ENCODE results near the gene FAM114A1.
"Not testable (repeated sequence)": the region's sequence is repeated elsewhere in the genome, so short reads cannot be mapped to it uniquely, and the experiment has no call there.

FAM114A1 gene

DNA sequence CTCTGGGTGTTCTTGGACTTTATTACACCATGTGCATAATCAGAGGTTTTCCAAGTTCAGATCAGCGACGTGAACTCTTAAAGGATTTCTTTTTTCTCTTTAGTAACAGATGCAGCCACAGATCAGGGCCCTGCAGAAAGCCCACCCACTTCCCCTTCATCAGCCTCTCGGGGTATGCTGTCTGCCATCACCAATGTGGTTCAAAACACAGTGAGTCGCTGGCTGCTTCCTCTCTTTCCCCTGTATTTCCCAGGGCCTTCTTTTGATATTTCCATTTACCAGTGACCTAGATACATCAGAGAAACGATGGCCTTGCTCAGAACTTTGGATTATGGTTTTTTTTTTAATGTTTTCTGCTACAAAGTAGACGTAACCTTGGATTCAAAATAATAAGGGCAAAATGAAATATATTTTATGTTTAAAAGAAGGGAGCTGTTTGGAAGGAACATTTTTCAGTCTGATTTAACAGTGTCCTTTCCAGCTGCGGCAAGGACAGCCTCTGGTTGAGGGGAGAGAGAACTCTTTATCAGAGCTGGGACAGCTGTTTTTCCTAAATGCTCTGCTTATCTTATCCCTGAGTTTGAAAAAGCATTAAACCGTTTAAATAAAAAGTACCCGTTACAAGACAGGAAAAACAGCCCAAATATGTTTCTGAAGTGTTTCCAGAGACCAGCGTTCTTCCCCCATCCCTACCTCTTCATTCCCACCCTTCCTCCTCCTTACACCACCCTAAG is 38.2 kb downstream of the FAM114A1 start:
- DNase-seq = no peak

- no peak for DNase-seq
Observed at GRCh38 chr4:38907696-38908270, 40.2 kb downstream of the FAM114A1 start.

GRCh38 chr4:38909015-38909414 is 41.4 kb downstream of the FAM114A1 start:
- no peak for DNase-seq

- DNase-seq = no peak
Observed at GRCh38 chr4:38911257-38911656, 43.7 kb downstream of the FAM114A1 start.

GRCh38 chr4:38914854-38915253 is 47.2 kb downstream of the FAM114A1 start:
- peak in 1 of 2 donors; percentile 9 for DNase-seq

DNA sequence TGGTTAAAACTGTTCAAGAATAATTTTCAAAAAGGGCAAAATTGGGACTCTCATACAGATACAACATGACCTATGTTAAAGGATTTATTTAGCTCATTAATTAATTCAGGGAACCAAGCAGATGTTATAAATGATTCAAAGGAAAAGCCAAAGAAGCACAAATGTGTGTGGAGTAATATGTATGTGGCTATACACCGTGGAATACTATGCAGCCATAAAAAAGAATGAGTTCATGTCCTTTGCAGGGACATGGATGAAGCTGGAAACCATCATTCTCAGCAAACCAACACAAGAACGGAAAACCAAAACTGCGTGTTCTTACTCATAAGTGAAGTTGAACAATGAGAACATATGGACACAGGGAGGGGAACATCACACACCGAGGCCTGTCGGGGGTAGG is 48.7 kb downstream of the FAM114A1 start:
- DNase-seq = not testable (repeated sequence)

DNA sequence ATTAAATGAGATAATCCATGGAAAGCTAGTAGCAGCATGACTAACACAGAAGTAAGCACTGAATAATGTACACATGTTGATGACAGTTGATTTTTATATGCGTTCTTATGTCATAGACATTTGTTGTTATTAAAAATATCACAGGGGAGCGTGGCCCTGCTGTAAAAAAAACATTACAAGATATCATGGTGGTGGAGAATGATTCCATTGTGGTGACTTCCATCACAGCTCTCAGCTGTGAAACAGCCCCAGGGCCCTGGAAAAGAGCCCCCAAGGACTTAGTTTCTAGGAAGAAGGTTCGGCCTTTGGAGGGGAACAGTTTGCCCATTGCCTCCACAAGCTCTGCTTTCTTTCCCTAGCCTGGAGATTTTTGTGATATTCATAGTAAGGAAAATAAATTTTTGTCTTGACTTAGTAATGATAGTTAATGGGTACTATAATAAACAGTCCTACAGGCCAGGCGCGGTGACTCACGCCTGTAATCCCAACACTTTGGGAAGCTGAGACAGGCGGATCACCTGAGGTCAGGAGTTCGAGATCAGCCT is 49.9 kb downstream of the FAM114A1 start:
- DNase-seq = no peak

DNA sequence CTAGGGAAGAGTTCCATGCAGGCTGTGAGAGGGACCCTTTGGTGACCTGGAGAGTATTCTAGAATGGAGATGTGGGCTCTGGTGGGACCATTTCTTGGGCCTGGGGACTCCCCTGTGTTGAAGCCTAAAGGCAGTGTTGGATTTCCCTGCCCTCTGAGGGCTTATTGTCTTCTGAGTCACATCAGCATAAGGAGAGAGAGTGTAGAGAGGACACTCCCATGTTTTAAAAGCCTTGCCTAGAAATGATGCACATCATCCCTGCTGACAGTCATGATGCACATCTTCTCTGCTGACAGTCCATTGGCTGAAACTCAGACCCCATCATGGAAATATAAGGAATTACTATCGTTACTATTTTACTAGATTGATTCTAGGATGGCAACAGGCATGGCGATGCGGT is 51.9 kb downstream of the FAM114A1 start:
- no peak for DNase-seq

DNA sequence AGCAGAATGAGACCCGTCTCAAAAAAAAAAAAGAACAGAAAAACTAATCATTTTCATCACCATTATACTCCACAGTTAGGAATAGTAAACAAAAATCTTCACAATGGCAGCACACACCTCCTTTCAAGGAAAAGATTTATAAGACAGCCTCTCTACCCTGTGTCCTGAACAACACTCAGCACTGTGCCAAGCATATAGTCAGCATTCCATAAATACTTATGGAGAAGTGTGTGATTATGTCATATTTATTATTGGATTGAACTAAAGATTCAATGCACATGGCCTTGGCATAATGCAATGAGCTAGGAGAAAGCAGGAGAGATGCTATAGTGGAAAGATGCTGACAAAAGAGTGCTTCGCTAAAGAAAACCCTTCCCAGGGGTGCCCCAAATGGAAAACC is 52.6 kb downstream of the FAM114A1 start:
- no peak for DNase-seq

GRCh38 chr4:38920677-38921076 is 53.1 kb downstream of the FAM114A1 start:
- DNase-seq = no peak

DNA sequence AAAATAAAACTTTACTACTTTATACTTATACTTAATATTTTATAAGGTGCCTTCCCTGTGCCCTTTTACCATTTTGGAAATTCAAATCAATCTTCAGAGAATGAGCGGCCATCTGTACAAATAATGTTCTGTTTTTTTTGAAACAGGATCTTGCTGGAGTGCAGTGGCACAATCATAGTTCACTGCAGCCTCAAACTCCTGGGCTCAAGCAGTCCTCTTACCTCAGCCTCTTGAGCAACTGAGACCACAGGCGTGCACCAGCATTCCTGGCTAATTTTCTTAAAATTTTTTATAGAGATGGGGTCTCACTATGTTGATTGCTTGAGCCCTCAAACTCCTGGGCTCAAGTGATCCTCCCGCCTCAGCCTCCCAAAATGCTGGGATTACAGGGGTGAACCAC is 53.5 kb downstream of the FAM114A1 start:
- DNase-seq = no peak

DNA sequence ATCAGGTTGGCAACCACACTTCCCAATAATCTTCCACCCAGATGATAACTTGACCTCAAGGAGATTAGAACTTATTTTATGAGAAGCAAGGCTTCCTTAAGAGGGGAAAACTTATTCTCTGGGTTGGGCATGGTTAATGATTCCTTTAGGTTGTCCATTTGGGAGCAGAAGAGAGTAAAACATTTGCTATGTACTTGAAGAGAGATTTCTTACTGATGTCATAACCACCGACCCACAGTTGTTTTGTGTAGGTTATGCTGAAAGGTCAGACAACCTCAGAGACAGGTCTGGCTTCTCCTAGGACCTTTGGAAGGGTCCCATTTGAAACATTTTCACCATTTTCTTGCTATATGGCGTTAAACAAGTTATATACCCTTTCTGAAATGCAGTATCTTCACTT is 56.1 kb downstream of the FAM114A1 start:
- no peak for DNase-seq

GRCh38 chr4:38924353-38924752 is 56.7 kb downstream of the FAM114A1 start:
- no peak for DNase-seq

- no peak for DNase-seq
Observed at GRCh38 chr4:38925492-38926413, 58.1 kb downstream of the FAM114A1 start.

DNA sequence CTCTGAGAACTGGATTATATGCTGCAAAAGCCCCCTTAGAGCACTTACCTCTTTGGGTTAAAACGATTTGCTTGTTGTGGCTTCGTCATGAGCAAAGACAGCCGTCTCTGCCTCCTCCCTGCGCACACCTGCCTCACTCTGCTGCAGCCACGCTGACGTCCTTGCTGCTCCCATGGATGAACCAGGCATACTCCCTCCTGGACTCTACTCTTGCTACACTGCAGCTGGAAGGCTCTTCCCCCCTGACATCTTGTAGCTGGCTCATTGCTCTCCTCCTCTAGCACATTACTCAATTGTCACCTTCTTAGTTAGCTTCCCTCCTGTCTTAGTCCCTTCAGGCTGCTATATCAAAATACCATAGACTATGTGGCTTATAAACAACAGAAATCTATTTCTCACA is 59.3 kb downstream of the FAM114A1 start:
- DNase-seq = no peak

GRCh38 chr4:38928568-38928967 is 61.0 kb downstream of the FAM114A1 start:
- DNase-seq = no peak

- no peak for DNase-seq
Observed at GRCh38 chr4:38928974-38929373, 61.4 kb downstream of the FAM114A1 start.

DNA sequence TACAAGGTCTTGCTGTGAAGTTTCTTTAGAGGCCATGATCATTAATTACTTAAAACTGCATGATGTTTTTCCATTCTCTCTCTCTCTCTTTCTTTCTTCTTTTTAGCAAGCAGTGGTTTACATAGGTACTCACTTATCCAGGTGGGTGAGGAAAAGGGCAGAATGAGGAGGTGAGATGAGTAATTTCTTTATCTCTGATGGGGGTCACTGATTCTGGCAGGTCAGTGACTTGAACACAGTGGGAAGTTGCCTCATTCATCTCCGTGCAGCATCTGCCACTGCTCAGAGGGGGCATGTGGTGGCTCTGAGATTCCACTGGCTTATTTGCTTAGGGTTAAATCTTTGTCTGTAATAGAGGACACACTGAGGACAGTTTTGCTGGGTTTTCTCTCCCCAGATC is 62.6 kb downstream of the FAM114A1 start:
- no peak for DNase-seq

DNA sequence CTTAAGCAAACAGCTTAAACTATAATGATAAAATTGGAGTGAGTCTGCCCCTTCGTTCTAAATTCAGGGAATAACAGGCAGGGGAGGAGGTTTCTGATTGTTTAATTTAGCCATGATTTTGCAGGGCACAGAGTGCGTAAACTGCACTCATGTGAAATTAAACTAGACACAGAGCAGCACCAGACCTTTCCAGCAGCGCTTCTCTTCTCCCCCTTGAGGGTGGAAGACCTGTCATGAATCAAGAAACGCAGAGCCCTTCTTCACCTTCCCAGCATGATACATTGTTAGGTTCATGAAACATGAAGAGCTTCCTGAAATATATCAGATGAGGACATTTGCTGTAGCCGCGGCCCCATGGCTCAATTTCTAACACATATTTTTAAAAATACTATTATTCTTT is 63.1 kb downstream of the FAM114A1 start:
- no peak for DNase-seq

DNA sequence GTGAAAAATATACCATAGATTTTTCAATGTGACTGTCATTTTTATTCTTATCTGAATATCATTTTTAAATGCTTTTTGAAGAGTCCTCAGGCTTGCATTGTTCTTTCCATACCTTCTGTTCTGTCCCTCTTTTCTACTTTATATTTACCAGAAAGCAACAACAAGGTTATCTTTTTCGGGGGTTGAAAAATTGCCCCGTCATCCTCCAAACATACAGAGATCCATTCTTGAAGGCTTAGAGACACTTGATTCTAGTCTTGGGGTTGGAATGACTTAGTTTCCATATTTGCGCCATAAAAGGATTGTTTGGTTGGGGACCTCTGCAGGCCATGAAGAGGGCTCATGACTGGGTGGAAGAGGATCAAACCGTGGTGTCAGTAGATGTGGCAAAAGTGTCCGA is 63.5 kb downstream of the FAM114A1 start:
- DNase-seq = no peak

- DNase-seq = no peak
Observed at GRCh38 chr4:38935391-38936073, 67.9 kb downstream of the FAM114A1 start.

- no peak for DNase-seq
Observed at GRCh38 chr4:38939165-38939564, 71.6 kb downstream of the FAM114A1 start.

GRCh38 chr4:38940476-38940875 is 72.9 kb downstream of the FAM114A1 start:
- no peak for DNase-seq
